ENCODE data around the gene ARHGAP24. TPM values are rescaled to one million over a fixed set of nuclear protein-coding genes. Genes with fewer than 3 reads are reported as not detected.

The ARHGAP24 gene
- total RNA-seq, 1 experiment from 2014 or later, result 2.1 TPM

DNA sequence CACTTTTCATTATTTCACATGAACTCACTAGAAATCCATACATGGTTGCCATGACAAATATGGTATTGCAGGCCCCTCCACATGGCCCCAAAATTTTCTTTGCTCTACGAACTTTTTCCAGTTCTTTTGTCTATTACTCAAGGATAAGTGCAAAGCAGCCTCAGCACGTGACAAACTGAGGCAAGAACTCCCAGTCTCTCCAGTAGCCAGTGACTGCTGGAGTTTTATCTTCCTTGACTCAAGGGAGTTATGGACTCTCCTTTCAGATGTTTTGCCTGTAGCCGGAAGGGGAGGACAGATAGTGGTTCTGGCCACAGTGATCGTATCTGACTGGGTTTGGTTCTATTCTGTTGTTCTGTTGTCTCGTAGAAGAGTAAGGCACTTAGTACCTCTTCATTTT lies 105.5 kb downstream of the ARHGAP24 start:
- TF ChIP-seq SMAD3 (CRISPR knock-in tag; IDR thresholded peaks at IDR 0.05; ENCODE audit: borderline replicate concordance) (no peak), RELA (CRISPR knock-in tag; IDR thresholded peaks at IDR 0.05; ENCODE audit: borderline replicate concordance) (no peak), NFATC4 (CRISPR knock-in tag; IDR thresholded peaks at IDR 0.05) (no peak), FOXJ3 (CRISPR knock-in tag; IDR thresholded peaks at IDR 0.05; ENCODE audit: borderline replicate concordance) (no peak), SP1 (CRISPR knock-in tag; conservative IDR thresholded peaks at IDR 0.05) (no peak), TEAD4 (CRISPR knock-in tag; IDR thresholded peaks at IDR 0.05) (no peak), MXD4 (CRISPR knock-in tag; IDR thresholded peaks at IDR 0.05; ENCODE audit: borderline replicate concordance) (no peak), FOXK1 (CRISPR knock-in tag; IDR thresholded peaks at IDR 0.05) (no peak), NFYB (CRISPR knock-in tag; conservative IDR thresholded peaks at IDR 0.05; ENCODE audit: low read depth) (no peak), ZNF232 (CRISPR knock-in tag; IDR thresholded peaks at IDR 0.05) (no peak)
- TF ChIP-seq, protein P1, sequence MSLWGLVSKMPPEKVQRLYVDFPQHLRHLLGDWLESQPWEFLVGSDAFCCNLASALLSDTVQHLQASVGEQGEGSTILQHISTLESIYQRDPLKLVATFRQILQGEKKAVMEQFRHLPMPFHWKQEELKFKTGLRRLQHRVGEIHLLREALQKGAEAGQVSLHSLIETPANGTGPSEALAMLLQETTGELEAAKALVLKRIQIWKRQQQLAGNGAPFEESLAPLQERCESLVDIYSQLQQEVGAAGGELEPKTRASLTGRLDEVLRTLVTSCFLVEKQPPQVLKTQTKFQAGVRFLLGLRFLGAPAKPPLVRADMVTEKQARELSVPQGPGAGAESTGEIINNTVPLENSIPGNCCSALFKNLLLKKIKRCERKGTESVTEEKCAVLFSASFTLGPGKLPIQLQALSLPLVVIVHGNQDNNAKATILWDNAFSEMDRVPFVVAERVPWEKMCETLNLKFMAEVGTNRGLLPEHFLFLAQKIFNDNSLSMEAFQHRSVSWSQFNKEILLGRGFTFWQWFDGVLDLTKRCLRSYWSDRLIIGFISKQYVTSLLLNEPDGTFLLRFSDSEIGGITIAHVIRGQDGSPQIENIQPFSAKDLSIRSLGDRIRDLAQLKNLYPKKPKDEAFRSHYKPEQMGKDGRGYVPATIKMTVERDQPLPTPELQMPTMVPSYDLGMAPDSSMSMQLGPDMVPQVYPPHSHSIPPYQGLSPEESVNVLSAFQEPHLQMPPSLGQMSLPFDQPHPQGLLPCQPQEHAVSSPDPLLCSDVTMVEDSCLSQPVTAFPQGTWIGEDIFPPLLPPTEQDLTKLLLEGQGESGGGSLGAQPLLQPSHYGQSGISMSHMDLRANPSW (CRISPR knock-in tag; conservative IDR thresholded peaks at IDR 0.05; ENCODE audit: low read depth), result no peak
- TF ChIP-seq, protein P2, sequence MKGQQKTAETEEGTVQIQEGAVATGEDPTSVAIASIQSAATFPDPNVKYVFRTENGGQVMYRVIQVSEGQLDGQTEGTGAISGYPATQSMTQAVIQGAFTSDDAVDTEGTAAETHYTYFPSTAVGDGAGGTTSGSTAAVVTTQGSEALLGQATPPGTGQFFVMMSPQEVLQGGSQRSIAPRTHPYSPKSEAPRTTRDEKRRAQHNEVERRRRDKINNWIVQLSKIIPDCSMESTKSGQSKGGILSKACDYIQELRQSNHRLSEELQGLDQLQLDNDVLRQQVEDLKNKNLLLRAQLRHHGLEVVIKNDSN (CRISPR knock-in tag; IDR thresholded peaks at IDR 0.05), result no peak
- TF ChIP-seq, protein P3, sequence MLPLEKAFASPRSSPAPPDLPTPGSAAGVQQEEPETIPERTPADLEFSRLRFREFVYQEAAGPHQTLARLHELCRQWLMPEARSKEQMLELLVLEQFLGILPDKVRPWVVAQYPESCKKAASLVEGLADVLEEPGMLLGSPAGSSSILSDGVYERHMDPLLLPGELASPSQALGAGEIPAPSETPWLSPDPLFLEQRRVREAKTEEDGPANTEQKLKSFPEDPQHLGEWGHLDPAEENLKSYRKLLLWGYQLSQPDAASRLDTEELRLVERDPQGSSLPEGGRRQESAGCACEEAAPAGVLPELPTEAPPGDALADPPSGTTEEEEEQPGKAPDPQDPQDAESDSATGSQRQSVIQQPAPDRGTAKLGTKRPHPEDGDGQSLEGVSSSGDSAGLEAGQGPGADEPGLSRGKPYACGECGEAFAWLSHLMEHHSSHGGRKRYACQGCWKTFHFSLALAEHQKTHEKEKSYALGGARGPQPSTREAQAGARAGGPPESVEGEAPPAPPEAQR (CRISPR knock-in tag; IDR thresholded peaks at IDR 0.05), result no peak
- TF ChIP-seq, protein P4, sequence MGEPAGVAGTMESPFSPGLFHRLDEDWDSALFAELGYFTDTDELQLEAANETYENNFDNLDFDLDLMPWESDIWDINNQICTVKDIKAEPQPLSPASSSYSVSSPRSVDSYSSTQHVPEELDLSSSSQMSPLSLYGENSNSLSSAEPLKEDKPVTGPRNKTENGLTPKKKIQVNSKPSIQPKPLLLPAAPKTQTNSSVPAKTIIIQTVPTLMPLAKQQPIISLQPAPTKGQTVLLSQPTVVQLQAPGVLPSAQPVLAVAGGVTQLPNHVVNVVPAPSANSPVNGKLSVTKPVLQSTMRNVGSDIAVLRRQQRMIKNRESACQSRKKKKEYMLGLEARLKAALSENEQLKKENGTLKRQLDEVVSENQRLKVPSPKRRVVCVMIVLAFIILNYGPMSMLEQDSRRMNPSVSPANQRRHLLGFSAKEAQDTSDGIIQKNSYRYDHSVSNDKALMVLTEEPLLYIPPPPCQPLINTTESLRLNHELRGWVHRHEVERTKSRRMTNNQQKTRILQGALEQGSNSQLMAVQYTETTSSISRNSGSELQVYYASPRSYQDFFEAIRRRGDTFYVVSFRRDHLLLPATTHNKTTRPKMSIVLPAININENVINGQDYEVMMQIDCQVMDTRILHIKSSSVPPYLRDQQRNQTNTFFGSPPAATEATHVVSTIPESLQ (CRISPR knock-in tag; IDR thresholded peaks at IDR 0.05), result no peak
- TF ChIP-seq, protein P5, sequence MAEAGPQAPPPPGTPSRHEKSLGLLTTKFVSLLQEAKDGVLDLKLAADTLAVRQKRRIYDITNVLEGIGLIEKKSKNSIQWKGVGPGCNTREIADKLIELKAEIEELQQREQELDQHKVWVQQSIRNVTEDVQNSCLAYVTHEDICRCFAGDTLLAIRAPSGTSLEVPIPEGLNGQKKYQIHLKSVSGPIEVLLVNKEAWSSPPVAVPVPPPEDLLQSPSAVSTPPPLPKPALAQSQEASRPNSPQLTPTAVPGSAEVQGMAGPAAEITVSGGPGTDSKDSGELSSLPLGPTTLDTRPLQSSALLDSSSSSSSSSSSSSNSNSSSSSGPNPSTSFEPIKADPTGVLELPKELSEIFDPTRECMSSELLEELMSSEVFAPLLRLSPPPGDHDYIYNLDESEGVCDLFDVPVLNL (CRISPR knock-in tag; IDR thresholded peaks at IDR 0.05; ENCODE audit: borderline replicate concordance, low read depth), result no peak
- TF ChIP-seq, protein P6, sequence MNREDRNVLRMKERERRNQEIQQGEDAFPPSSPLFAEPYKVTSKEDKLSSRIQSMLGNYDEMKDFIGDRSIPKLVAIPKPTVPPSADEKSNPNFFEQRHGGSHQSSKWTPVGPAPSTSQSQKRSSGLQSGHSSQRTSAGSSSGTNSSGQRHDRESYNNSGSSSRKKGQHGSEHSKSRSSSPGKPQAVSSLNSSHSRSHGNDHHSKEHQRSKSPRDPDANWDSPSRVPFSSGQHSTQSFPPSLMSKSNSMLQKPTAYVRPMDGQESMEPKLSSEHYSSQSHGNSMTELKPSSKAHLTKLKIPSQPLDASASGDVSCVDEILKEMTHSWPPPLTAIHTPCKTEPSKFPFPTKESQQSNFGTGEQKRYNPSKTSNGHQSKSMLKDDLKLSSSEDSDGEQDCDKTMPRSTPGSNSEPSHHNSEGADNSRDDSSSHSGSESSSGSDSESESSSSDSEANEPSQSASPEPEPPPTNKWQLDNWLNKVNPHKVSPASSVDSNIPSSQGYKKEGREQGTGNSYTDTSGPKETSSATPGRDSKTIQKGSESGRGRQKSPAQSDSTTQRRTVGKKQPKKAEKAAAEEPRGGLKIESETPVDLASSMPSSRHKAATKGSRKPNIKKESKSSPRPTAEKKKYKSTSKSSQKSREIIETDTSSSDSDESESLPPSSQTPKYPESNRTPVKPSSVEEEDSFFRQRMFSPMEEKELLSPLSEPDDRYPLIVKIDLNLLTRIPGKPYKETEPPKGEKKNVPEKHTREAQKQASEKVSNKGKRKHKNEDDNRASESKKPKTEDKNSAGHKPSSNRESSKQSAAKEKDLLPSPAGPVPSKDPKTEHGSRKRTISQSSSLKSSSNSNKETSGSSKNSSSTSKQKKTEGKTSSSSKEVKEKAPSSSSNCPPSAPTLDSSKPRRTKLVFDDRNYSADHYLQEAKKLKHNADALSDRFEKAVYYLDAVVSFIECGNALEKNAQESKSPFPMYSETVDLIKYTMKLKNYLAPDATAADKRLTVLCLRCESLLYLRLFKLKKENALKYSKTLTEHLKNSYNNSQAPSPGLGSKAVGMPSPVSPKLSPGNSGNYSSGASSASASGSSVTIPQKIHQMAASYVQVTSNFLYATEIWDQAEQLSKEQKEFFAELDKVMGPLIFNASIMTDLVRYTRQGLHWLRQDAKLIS (CRISPR knock-in tag; IDR thresholded peaks at IDR 0.05; ENCODE audit: borderline replicate concordance), result no peak
- DNase-seq (ENCODE audit: low spot score) (no peak), ATAC-seq (no peak)
- H3K27me3 Mint-ChIP-seq (ENCODE audit: low read depth), result no peaks in the 10 kb centered on the region
- H3K4me3 Mint-ChIP-seq, result no peak overlapping the region
- CTCF ChIA-PET, result no interaction called here
- H3K36me3 Mint-ChIP-seq, result no peaks in the 10 kb centered on the region
- POLR2A ChIA-PET, result interaction anchor here (0.6 kb wide), 1 partner anchor 437 kb away, joined by 3 read pairs; no protein-coding TSS in a partner anchor
- no peaks in the 10 kb centered on the region for H3K4me1 Mint-ChIP-seq
- no peak overlapping the region for H3K27ac Mint-ChIP-seq
- peaks cover 4% of the 10 kb centered on the region; the same call in 1 of the 2 replicates for H3K9me3 Mint-ChIP-seq
